IMR-90 (cell line): ENCODE results near the gene PRR20D.

ENCODE experiments used
- BHLHE40 ChIP-seq: fragments of 150-350 bp; IDR thresholded peaks from 2 replicates; pipeline ENCODE4 v1.6.1; 2016; ENCODE audit warnings: mild to moderate bottlenecking, low read depth, low read length
- CEBPB ChIP-seq: IDR thresholded peaks from 2 replicates; pipeline ENCODE4 v1.6.1; 2012; ENCODE audit warnings: low read depth, low read length, improper control_type of control experiment
- CHD1 ChIP-seq: IDR thresholded peaks from 2 replicates; pipeline ENCODE4 v1.6.1; 2012; ENCODE audit warnings: low read depth, low read length, improper control_type of control experiment
- MAFK ChIP-seq: IDR thresholded peaks from 2 replicates; pipeline ENCODE4 v1.6.1; 2012; ENCODE audit warnings: low read depth, low read length, improper control_type of control experiment
- MAZ ChIP-seq: IDR thresholded peaks from 2 replicates; pipeline ENCODE4 v1.6.1; 2012; ENCODE audit warnings: low read depth, mild to moderate bottlenecking, low read length, improper control_type of control experiment, moderate library complexity, borderline replicate concordance
- MXI1 ChIP-seq: IDR thresholded peaks from 2 replicates; pipeline ENCODE4 v1.6.1; 2012; ENCODE audit warnings: low read depth, mild to moderate bottlenecking, low read length, moderate library complexity, borderline replicate concordance
- POLR2A ChIP-seq: IDR thresholded peaks from 2 replicates; pipeline ENCODE4 v1.6.1; 2012; ENCODE audit warnings: mild to moderate bottlenecking, low read depth, low read length
- RAD21 ChIP-seq: IDR thresholded peaks from 2 replicates; pipeline ENCODE4 v1.6.1; 2012; ENCODE audit warnings: low read length, improper control_type of control experiment
- RCOR1 ChIP-seq: IDR thresholded peaks from 2 replicates; pipeline ENCODE4 v1.6.1; 2012; ENCODE audit warnings: mild to moderate bottlenecking, low read length, improper control_type of control experiment; ENCODE audit not compliant: insufficient replicate concordance
- RFX5 ChIP-seq: IDR thresholded peaks from 2 replicates; pipeline ENCODE4 v1.8.0; 2012; ENCODE audit warnings: low read depth, mild to moderate bottlenecking, low read length, moderate library complexity
- SMC3 ChIP-seq: fragments of 150-350 bp; IDR thresholded peaks from 2 replicates; pipeline ENCODE4 v1.6.1; 2016; ENCODE audit warnings: low read depth, mild to moderate bottlenecking, antibody characterized with exemption, low read length, moderate library complexity
- TF ChIP-seq, protein P1 (sequence below): conservative IDR thresholded peaks from 2 replicates; pipeline ENCODE4 v1.5.1; 2012; ENCODE audit warnings: mild to moderate bottlenecking, low read depth, low read length, improper control_type of control experiment
- TF ChIP-seq, protein P2 (sequence below): fragments of 150-350 bp; IDR thresholded peaks from 2 replicates; pipeline ENCODE4 v1.6.1; 2016; ENCODE audit warnings: low read depth, mild to moderate bottlenecking, low read length, moderate library complexity, borderline replicate concordance
- TF ChIP-seq, protein P3 (sequence below): fragments of 150-350 bp; IDR thresholded peaks from 2 replicates; pipeline ENCODE4 v1.6.1; 2017; ENCODE audit warnings: mild to moderate bottlenecking, antibody characterized with exemption, low read length, low read depth

DNA sequence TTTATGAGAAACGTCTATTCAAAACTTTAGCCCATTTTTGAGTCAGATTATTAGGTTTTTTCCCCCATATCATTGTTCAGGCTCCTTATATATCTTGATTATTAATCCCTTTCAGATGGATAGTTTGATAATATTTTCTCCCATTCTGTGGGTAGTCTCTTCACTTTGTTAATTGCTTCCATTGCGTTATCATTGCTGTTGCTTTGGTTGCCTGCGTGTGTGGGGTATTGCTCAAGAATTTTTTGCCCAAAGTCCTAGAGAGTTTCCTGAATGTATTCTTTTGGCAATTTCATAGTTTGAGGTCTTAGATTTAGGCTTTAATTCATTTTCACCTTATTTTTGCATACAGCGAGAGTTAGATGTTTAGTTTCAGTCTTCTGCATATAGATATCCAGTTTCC, 45.5 kb upstream of the PRR20D start:
- TF ChIP-seq, protein P1, sequence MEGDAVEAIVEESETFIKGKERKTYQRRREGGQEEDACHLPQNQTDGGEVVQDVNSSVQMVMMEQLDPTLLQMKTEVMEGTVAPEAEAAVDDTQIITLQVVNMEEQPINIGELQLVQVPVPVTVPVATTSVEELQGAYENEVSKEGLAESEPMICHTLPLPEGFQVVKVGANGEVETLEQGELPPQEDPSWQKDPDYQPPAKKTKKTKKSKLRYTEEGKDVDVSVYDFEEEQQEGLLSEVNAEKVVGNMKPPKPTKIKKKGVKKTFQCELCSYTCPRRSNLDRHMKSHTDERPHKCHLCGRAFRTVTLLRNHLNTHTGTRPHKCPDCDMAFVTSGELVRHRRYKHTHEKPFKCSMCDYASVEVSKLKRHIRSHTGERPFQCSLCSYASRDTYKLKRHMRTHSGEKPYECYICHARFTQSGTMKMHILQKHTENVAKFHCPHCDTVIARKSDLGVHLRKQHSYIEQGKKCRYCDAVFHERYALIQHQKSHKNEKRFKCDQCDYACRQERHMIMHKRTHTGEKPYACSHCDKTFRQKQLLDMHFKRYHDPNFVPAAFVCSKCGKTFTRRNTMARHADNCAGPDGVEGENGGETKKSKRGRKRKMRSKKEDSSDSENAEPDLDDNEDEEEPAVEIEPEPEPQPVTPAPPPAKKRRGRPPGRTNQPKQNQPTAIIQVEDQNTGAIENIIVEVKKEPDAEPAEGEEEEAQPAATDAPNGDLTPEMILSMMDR = no peak
- TF ChIP-seq POLR2A (no peak), RFX5 (no peak), SMC3 (no peak), CEBPB (no peak), RAD21 (no peak), RCOR1 (no peak), MAZ (no peak), BHLHE40 (no peak), MAFK (no peak), MXI1 (no peak), CHD1 (no peak)
- TF ChIP-seq, protein P2, sequence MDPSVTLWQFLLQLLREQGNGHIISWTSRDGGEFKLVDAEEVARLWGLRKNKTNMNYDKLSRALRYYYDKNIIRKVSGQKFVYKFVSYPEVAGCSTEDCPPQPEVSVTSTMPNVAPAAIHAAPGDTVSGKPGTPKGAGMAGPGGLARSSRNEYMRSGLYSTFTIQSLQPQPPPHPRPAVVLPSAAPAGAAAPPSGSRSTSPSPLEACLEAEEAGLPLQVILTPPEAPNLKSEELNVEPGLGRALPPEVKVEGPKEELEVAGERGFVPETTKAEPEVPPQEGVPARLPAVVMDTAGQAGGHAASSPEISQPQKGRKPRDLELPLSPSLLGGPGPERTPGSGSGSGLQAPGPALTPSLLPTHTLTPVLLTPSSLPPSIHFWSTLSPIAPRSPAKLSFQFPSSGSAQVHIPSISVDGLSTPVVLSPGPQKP = no peak
- TF ChIP-seq, protein P3, sequence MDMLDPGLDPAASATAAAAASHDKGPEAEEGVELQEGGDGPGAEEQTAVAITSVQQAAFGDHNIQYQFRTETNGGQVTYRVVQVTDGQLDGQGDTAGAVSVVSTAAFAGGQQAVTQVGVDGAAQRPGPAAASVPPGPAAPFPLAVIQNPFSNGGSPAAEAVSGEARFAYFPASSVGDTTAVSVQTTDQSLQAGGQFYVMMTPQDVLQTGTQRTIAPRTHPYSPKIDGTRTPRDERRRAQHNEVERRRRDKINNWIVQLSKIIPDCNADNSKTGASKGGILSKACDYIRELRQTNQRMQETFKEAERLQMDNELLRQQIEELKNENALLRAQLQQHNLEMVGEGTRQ = no peak
